HG03095 (cell line): ENCODE results near the gene CNTNAP2.

Experiments
- ATAC-seq: cut with Tn5 transposase; IDR thresholded peaks from one replicate; pipeline ENCODE4 v1.9.1; 2021; ENCODE audit warnings: moderate library complexity; ENCODE audit not compliant: unreplicated experiment

Gene CNTNAP2

GRCh38 chr7:146285418-146285817, 168.8 kb downstream of the CNTNAP2 start:
- ATAC-seq: no peak

- no peak for ATAC-seq
Observed at GRCh38 chr7:146290746-146291145, 174.1 kb downstream of the CNTNAP2 start.

GRCh38 chr7:146291900-146292299, 175.3 kb downstream of the CNTNAP2 start:
- no peak for ATAC-seq

GRCh38 chr7:146296028-146296427, 179.4 kb downstream of the CNTNAP2 start:
- ATAC-seq: no peak

- no peak for ATAC-seq
Observed at GRCh38 chr7:146314962-146315361, 198.4 kb downstream of the CNTNAP2 start.

GRCh38 chr7:146319629-146320028, 203.0 kb downstream of the CNTNAP2 start:
- ATAC-seq: no peak

GRCh38 chr7:146321301-146321700, 204.7 kb downstream of the CNTNAP2 start:
- ATAC-seq: no peak

- ATAC-seq: no peak
Observed at GRCh38 chr7:146331369-146331768, 214.8 kb downstream of the CNTNAP2 start.

GRCh38 chr7:146345251-146345650, 228.7 kb downstream of the CNTNAP2 start:
- ATAC-seq: no peak

GRCh38 chr7:146346096-146346495, 229.5 kb downstream of the CNTNAP2 start:
- no peak for ATAC-seq

- no peak for ATAC-seq
Observed at GRCh38 chr7:146355216-146355615, 238.6 kb downstream of the CNTNAP2 start.

- no peak for ATAC-seq
Observed at GRCh38 chr7:146359176-146359575, 242.6 kb downstream of the CNTNAP2 start.

- no peak for ATAC-seq
Observed at GRCh38 chr7:146366938-146367337, 250.3 kb downstream of the CNTNAP2 start.

- no peak for ATAC-seq
Observed at GRCh38 chr7:146370171-146370570, 253.6 kb downstream of the CNTNAP2 start.

- ATAC-seq: no peak
Observed at GRCh38 chr7:146375170-146375569, 258.6 kb downstream of the CNTNAP2 start.

GRCh38 chr7:146378196-146378595, 261.6 kb downstream of the CNTNAP2 start:
- no peak for ATAC-seq

GRCh38 chr7:146387140-146387539, 270.5 kb downstream of the CNTNAP2 start:
- no peak for ATAC-seq

GRCh38 chr7:146388928-146389327, 272.3 kb downstream of the CNTNAP2 start:
- ATAC-seq: no peak

- no peak for ATAC-seq
Observed at GRCh38 chr7:146393346-146393745, 276.7 kb downstream of the CNTNAP2 start.

- ATAC-seq: no peak
Observed at GRCh38 chr7:146397141-146397540, 280.5 kb downstream of the CNTNAP2 start.

GRCh38 chr7:146401939-146402338, 285.3 kb downstream of the CNTNAP2 start:
- no peak for ATAC-seq

- no peak for ATAC-seq
Observed at GRCh38 chr7:146405737-146406136, 289.1 kb downstream of the CNTNAP2 start.

- ATAC-seq: no peak
Observed at GRCh38 chr7:146411975-146412374, 295.4 kb downstream of the CNTNAP2 start.

- no peak for ATAC-seq
Observed at GRCh38 chr7:146412781-146413180, 296.2 kb downstream of the CNTNAP2 start.
